Measurements from ENCODE around the gene MYO5C. TPM values are rescaled to one million over a fixed set of nuclear protein-coding genes. Genes with fewer than 3 reads are reported as not detected.
"Not testable (repeated sequence)": the region's sequence is repeated elsewhere in the genome, so short reads cannot be mapped to it uniquely, and the experiment has no call there.

The MYO5C gene
- total RNA-seq, 4 donors from 2014 or later: 56.1 to 151 (median 84.5) TPM

DNA sequence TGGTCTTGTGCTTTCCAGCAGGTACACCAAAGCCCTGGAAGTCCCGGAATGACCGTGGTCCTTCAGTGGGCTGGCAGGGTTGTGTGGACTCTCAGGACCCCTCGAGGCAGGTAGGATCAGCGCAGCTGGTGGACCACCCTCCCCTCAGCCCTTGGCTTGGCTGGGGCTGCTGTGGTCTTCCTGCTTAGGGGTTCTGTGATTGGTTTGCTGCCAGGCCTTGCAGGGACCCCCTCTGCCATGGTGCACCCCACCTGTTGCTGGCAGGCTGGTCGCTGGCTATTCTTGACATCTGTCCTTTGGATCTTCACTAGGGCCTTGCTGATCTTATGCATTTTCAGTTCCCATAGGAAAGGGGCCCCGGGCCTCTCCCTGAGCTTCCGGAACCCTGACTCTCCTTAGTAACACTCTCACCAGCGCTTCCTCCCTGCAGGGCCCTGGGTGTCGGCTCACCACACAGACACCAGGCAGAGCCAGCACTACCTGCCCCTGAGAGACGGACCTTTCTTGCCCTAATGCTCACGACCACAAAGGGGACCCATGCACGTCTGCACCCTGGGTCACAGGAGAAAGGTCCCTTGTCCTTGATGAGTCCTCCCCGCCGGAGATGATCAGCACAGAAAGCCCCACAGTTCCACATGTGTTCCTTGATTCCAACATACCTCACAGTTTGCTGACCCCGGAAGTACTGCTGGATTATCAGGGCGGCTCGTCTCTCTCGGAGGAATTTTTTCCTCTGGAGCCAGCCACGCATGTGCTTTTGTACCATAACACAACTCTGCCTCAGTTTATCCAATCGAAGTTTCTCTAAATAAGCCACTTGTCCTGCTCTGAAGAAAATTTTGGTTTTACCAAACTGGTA, 51.7 kb downstream of the MYO5C start:
- WGBS, 2 donors (ENCODE audit: low coverage in 1 of 2): 82 to 91% methylated on average over 6 to 20 of the region's 20 CpGs
- H3K9me3 ChIP-seq: no peaks in the 10 kb centered on the region
- intact Hi-C loops (cut with DNase I; ENCODE audit: low total_unique reads): no loop called here
- TF ChIP-seq, protein P1, sequence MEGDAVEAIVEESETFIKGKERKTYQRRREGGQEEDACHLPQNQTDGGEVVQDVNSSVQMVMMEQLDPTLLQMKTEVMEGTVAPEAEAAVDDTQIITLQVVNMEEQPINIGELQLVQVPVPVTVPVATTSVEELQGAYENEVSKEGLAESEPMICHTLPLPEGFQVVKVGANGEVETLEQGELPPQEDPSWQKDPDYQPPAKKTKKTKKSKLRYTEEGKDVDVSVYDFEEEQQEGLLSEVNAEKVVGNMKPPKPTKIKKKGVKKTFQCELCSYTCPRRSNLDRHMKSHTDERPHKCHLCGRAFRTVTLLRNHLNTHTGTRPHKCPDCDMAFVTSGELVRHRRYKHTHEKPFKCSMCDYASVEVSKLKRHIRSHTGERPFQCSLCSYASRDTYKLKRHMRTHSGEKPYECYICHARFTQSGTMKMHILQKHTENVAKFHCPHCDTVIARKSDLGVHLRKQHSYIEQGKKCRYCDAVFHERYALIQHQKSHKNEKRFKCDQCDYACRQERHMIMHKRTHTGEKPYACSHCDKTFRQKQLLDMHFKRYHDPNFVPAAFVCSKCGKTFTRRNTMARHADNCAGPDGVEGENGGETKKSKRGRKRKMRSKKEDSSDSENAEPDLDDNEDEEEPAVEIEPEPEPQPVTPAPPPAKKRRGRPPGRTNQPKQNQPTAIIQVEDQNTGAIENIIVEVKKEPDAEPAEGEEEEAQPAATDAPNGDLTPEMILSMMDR (IDR thresholded peaks at IDR 0.05): no peak
- TF ChIP-seq EP300 (IDR thresholded peaks at IDR 0.05; ENCODE audit: low read depth) (no peak), POLR2AphosphoS5 (IDR thresholded peaks at IDR 0.05) (no peak), POLR2A (IDR thresholded peaks at IDR 0.05) (no peak)
- H3K27ac ChIP-seq: no peak overlapping the region
- no peaks in the 10 kb centered on the region for H3K27me3 ChIP-seq
- no peak overlapping the region for H3K4me3 ChIP-seq
- in situ Hi-C loops (cut with MboI; ENCODE audit: low pct_ligation_motif_present in 1 of 4, low pct_unique_long_range_greater_than_20kb in 1 of 4, low sequenced_read_pairs in 3 of 4): loop anchor here in 1 of 4 donors (10.0 kb wide), 1 partner anchor 491 kb away; no protein-coding TSS in a partner anchor
- no peaks in the 10 kb centered on the region for H3K4me1 ChIP-seq
- no peak for DNase-seq
- peaks cover 0 to 6% (median 0%) of the 10 kb centered on the region in 4 donors for H3K36me3 ChIP-seq

DNA sequence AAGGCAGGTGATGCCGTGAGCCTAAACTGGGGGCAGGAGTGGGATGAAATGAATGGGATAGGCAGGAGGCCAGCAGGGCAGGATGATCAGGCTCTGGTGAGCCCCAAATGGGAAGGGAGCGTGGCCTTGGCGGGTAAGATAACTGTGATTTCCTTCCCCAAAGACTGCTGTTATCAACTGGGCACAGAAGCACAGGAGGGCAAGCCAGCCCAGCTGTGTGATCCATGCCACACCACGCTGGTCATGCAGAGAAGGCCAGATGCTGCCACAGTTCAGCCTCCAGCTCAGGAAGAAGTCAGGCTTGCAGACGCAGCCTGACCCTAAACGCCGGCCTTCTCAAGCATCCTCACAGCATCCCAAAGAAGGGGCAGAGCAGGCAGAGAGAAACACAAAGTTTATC, 52.3 kb downstream of the MYO5C start:
- no peak for DNase-seq
- no peaks in the 10 kb centered on the region for H3K9me3 ChIP-seq
- intact Hi-C loops (cut with DNase I; ENCODE audit: low total_unique reads) (no loop called here), in situ Hi-C loops (cut with MboI; ENCODE audit: low pct_ligation_motif_present in 1 of 4, low pct_unique_long_range_greater_than_20kb in 1 of 4, low sequenced_read_pairs in 3 of 4) (loop anchor here in 1 of 4 donors (10.0 kb wide), 1 partner anchor 492 kb away; no protein-coding TSS in a partner anchor)
- TF ChIP-seq, protein P1 (IDR thresholded peaks at IDR 0.05): no peak
- TF ChIP-seq POLR2A (IDR thresholded peaks at IDR 0.05): no peak
- TF ChIP-seq EP300 (IDR thresholded peaks at IDR 0.05; ENCODE audit: low read depth): no peak
- TF ChIP-seq POLR2AphosphoS5 (IDR thresholded peaks at IDR 0.05): no peak
- peaks cover 0 to 6% (median 0%) of the 10 kb centered on the region in 4 donors for H3K36me3 ChIP-seq
- H3K27ac ChIP-seq: no peak overlapping the region
- no peaks in the 10 kb centered on the region for H3K27me3 ChIP-seq
- no peaks in the 10 kb centered on the region for H3K4me1 ChIP-seq
- H3K4me3 ChIP-seq: no peak overlapping the region
- 88 to 100% methylated on average over 1 to 7 of the region's 7 CpGs for WGBS, 2 donors (ENCODE audit: low coverage in 1 of 2)

DNA sequence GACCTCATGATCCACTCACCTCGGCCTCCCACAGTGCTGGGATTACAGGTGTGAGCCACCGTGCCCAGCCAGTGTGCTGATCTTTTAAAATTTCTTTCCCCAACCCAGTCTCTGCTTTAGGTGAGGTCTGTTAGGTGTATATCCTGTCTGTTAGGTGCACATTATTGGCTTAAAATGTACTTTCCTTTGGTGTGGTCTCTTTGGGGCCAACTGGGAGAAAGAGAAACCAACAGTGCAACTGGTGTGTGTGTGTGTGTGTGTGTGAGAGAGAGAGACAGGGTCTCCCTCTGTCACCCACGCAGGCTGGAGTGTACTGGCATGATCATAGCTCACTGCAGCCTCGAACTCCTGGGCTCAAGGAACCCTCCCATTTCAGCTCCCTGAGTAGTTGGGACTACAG, 54.1 kb downstream of the MYO5C start:
- Histone ChIP-seq H3K4me3 (no peak overlapping the region), H3K9me3 (no peaks in the 10 kb centered on the region), H3K4me1 (no peaks in the 10 kb centered on the region), H3K27me3 (no peaks in the 10 kb centered on the region), H3K36me3 (peaks cover 0 to 6% (median 3%) of the 10 kb centered on the region in 4 donors), H3K27ac (no peak overlapping the region)
- no peak for DNase-seq
- in situ Hi-C loops (cut with MboI; ENCODE audit: low pct_ligation_motif_present in 1 of 4, low pct_unique_long_range_greater_than_20kb in 1 of 4, low sequenced_read_pairs in 3 of 4): loop anchor here in 1 of 4 donors (10.0 kb wide), 1 partner anchor 493 kb away; no protein-coding TSS in a partner anchor
- WGBS, 2 donors (ENCODE audit: low coverage in 1 of 2): 94% methylated on average over 4 of the region's 4 CpGs; no CpG with 5 or more reads in 1 of the 2 donors
- TF ChIP-seq EP300 (IDR thresholded peaks at IDR 0.05; ENCODE audit: low read depth): no peak
- TF ChIP-seq POLR2A (IDR thresholded peaks at IDR 0.05): no peak
- no peak for TF ChIP-seq POLR2AphosphoS5 (IDR thresholded peaks at IDR 0.05)
- TF ChIP-seq, protein P1 (IDR thresholded peaks at IDR 0.05): no peak
- intact Hi-C loops (cut with DNase I; ENCODE audit: low total_unique reads): no loop called here

DNA sequence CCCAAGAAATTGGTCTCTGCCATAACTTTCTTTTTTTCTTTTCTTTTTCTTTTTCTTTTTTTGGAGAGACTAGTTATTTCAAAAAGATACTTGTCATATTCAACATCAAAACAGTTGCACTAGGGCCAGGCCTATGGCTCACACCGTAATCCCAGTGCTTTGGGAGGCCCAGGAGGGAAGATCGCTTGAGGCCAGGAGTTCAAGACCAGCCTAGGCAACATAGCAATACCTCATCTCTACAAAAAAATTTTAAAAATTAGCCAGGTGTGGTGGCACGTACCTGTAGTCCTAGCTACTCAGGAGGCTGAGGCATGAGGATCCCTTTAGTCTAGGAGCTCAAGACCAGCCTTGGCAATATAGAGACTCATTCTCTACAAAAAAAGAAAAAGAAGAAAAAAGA, 55.4 kb downstream of the MYO5C start:
- intact Hi-C loops (cut with DNase I; ENCODE audit: low total_unique reads) (no loop called here), in situ Hi-C loops (cut with MboI; ENCODE audit: low pct_ligation_motif_present in 1 of 4, low pct_unique_long_range_greater_than_20kb in 1 of 4, low sequenced_read_pairs in 3 of 4) (loop anchor here in 1 of 4 donors (10.0 kb wide), 1 partner anchor 495 kb away; no protein-coding TSS in a partner anchor)
- DNase-seq: no peak
- 94 to 97% methylated on average over 2 to 3 of the region's 3 CpGs for WGBS, 2 donors (ENCODE audit: low coverage in 1 of 2)
- TF ChIP-seq, protein P1 (IDR thresholded peaks at IDR 0.05): no peak
- TF ChIP-seq POLR2A (IDR thresholded peaks at IDR 0.05): no peak
- no peak for TF ChIP-seq POLR2AphosphoS5 (IDR thresholded peaks at IDR 0.05)
- TF ChIP-seq EP300 (IDR thresholded peaks at IDR 0.05; ENCODE audit: low read depth): no peak
- Histone ChIP-seq H3K4me3 (no peak overlapping the region), H3K27me3 (no peaks in the 10 kb centered on the region), H3K36me3 (peaks cover 0 to 6% (median 3%) of the 10 kb centered on the region in 4 donors), H3K4me1 (no peaks in the 10 kb centered on the region), H3K27ac (no peak overlapping the region), H3K9me3 (no peaks in the 10 kb centered on the region)

DNA sequence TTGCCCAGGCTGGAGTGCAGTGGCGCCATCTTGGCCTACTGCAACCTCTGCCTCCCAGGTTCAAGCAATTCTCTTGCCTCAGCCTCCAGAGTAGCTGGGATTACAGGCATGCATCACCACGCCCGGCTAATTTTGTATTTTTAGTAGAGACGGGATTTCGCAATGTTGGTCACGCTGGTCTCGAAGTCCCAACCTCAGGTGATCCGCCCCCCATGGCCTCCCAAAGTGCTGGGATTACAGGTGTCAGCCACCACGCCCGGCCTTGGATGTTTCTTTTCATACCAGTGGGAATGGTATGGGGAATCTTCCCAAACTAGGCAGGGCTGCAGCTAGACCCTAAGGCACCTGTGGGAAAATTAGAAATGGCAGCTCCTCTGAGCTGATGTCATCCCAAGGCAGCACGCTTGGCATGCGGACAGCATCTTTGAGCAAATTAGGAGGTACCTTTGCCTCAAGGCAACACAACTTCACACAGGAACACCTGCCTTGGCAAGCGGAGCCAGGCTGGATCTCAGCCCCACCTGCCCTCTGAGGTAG, 56.5 kb downstream of the MYO5C start:
- WGBS, 2 donors (ENCODE audit: low coverage in 1 of 2): 97% methylated on average over 13 of the region's 13 CpGs; no CpG with 5 or more reads in 1 of the 2 donors
- DNase-seq; H3K4me1 ChIP-seq; intact Hi-C loops (cut with DNase I; ENCODE audit: low total_unique reads); H3K9me3 ChIP-seq; in situ Hi-C loops (cut with MboI; ENCODE audit: low pct_ligation_motif_present in 1 of 4, low pct_unique_long_range_greater_than_20kb in 1 of 4, low sequenced_read_pairs in 3 of 4); H3K36me3 ChIP-seq; H3K27ac ChIP-seq; H3K27me3 ChIP-seq; H3K4me3 ChIP-seq: not testable (repeated sequence)

All from transverse colon (tissue), 4 donors.